KMS-11 (cell line): Measurements from ENCODE around the gene ITPKA.

Experiments
- H2AFZ ChIP-seq: fragments of 200-600 bp; sonication (generic); 2 replicates; pipeline ENCODE4 v1.6.1; 2016; ENCODE audit warnings: antibody characterized with exemption, mixed run types, low read depth
- H3K27ac ChIP-seq: fragments of 200-600 bp; sonication (generic); 2 replicates; pipeline ENCODE4 v1.6.1; 2016; ENCODE audit warnings: mild to moderate bottlenecking, mixed run types
- H3K27me3 ChIP-seq: fragments of 200-600 bp; sonication (generic); 2 replicates; pipeline ENCODE4 v1.6.1; 2017; ENCODE audit warnings: mild to moderate bottlenecking, low read depth, mixed run types, moderate library complexity; ENCODE audit not compliant: insufficient read depth
- H3K36me3 ChIP-seq: fragments of 200-600 bp; sonication (generic); 2 replicates; pipeline ENCODE4 v1.6.1; 2017; ENCODE audit warnings: mild to moderate bottlenecking, mixed run types; ENCODE audit not compliant: insufficient read depth
- H3K4me1 ChIP-seq: fragments of 200-600 bp; sonication (generic); 2 replicates; pipeline ENCODE4 v1.6.1; 2016; ENCODE audit warnings: mild to moderate bottlenecking, low read depth, mixed run types; ENCODE audit not compliant: poor library complexity, severe bottlenecking
- H3K4me2 ChIP-seq: fragments of 200-600 bp; sonication (generic); 2 replicates; pipeline ENCODE4 v1.7.0; 2016; ENCODE audit warnings: mild to moderate bottlenecking, mixed run types
- H3K4me3 ChIP-seq: fragments of 200-600 bp; sonication (generic); IDR thresholded peaks from 2 replicates; pipeline ENCODE4 v1.6.1; 2017; ENCODE audit warnings: low read depth, low read length, mixed read lengths; ENCODE audit not compliant: insufficient read depth
- H3K79me2 ChIP-seq: fragments of 200-600 bp; sonication (generic); 2 replicates; pipeline ENCODE4 v1.6.1; 2016; ENCODE audit warnings: low read depth, mixed run types; ENCODE audit not compliant: insufficient read depth
- H3K9ac ChIP-seq: fragments of 200-600 bp; sonication (generic); 2 replicates; pipeline ENCODE4 v1.6.1; 2016; ENCODE audit warnings: mild to moderate bottlenecking, mixed run types
- H4K20me1 ChIP-seq: fragments of 200-600 bp; sonication (generic); 2 replicates; pipeline ENCODE4 v1.6.1; 2016; ENCODE audit warnings: mild to moderate bottlenecking, mixed run types; ENCODE audit not compliant: insufficient read depth
- TF ChIP-seq, protein P1 (sequence below): fragments of 200-600 bp; sonication (generic); conservative IDR thresholded peaks from 2 replicates; pipeline ENCODE4 v1.6.1; 2017; ENCODE audit warnings: low read depth, mild to moderate bottlenecking, antibody characterized with exemption, low read length, moderate library complexity, mixed read lengths

Gene ITPKA

DNA sequence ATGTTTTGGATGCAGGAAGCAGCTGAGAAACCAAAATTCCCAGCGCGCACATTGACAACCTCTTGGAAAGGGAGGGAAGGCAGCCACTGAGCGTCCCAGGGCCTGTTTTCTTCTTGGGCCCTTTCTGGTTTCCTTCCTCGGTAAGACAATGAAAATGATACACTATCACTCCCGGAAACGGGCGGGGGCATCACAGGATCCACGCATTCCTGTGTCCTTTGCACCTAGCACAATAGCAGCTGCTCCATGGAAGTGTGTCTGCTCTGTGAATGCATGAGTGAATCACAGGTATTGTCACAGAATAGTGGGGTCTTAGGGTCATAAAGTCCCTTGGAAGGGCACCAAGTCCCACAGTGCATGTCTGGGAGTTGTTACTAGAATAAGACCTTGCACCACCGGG lies 6.3 kb upstream of the ITPKA start:
- Histone ChIP-seq H3K4me3 (no peak overlapping the region), H3K4me2 (no peak overlapping the region), H4K20me1 (no peaks in the 10 kb centered on the region), H3K27me3 (no peaks in the 10 kb centered on the region), H3K4me1 (peaks cover 32% of the 10 kb centered on the region), H3K27ac (no peak overlapping the region), H2AFZ (no peak overlapping the region), H3K36me3 (no peaks in the 10 kb centered on the region), H3K79me2 (no peaks in the 10 kb centered on the region), H3K9ac (no peak overlapping the region)
- TF ChIP-seq, protein P1, sequence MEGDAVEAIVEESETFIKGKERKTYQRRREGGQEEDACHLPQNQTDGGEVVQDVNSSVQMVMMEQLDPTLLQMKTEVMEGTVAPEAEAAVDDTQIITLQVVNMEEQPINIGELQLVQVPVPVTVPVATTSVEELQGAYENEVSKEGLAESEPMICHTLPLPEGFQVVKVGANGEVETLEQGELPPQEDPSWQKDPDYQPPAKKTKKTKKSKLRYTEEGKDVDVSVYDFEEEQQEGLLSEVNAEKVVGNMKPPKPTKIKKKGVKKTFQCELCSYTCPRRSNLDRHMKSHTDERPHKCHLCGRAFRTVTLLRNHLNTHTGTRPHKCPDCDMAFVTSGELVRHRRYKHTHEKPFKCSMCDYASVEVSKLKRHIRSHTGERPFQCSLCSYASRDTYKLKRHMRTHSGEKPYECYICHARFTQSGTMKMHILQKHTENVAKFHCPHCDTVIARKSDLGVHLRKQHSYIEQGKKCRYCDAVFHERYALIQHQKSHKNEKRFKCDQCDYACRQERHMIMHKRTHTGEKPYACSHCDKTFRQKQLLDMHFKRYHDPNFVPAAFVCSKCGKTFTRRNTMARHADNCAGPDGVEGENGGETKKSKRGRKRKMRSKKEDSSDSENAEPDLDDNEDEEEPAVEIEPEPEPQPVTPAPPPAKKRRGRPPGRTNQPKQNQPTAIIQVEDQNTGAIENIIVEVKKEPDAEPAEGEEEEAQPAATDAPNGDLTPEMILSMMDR = no peak

DNA sequence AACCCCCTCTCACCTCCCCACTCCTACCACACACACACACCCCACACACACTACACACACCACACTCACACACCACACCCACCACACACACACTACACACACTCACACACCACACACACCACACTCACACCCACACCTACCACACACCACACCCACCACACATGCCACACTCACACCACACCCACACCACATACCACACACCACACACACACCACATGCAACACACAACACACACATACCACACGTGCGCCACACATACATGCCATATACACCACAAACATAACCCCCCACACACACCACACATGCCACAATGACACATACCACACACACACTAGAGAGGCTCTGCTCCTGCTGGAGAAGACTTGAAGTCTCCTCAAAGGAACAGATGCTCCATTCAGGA lies 5.9 kb upstream of the ITPKA start:
- TF ChIP-seq, protein P1 = no peak
- no peak overlapping the region for H3K9ac ChIP-seq

DNA sequence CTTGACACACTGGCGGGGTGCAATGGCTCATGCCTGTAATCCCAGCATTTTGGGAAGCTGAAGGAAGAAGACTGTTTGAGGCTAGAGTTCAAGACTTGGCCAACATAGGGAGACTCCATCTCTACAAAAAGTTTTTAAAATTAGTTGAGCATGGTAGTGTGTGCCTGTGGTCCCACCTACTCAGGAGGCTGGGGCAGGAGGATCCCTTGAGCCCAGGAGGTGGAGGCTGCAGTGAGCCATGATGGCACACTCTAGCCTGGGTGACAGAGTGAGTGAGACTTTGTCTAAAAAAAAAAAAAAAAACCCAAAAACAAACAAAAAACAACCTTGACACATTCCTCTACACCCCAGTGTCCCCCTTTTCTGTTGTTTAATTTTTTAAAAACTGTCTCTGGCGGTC lies 4.0 kb upstream of the ITPKA start:
- H2AFZ ChIP-seq = no peak overlapping the region
- TF ChIP-seq, protein P1 = no peak
- no peak overlapping the region for H3K4me2 ChIP-seq
- no peaks in the 10 kb centered on the region for H4K20me1 ChIP-seq
- H3K27ac ChIP-seq = no peak overlapping the region
- no peaks in the 10 kb centered on the region for H3K27me3 ChIP-seq
- H3K4me1 ChIP-seq = peaks cover 24% of the 10 kb centered on the region
- no peak overlapping the region for H3K9ac ChIP-seq
- H3K36me3 ChIP-seq = no peaks in the 10 kb centered on the region
- H3K79me2 ChIP-seq = no peaks in the 10 kb centered on the region
- H3K4me3 ChIP-seq = no peak overlapping the region

More for the DNA sequence above, 5.9 kb upstream of the ITPKA start:
- no peaks in the 10 kb centered on the region for H3K27me3 ChIP-seq
- H3K4me1 ChIP-seq = peaks cover 31% of the 10 kb centered on the region
- H3K36me3 ChIP-seq = no peaks in the 10 kb centered on the region
- H2AFZ ChIP-seq = no peak overlapping the region
- H3K27ac ChIP-seq = no peak overlapping the region
- H3K4me3 ChIP-seq = no peak overlapping the region
- H4K20me1 ChIP-seq = no peaks in the 10 kb centered on the region
- no peaks in the 10 kb centered on the region for H3K79me2 ChIP-seq
- H3K4me2 ChIP-seq = no peak overlapping the region

DNA sequence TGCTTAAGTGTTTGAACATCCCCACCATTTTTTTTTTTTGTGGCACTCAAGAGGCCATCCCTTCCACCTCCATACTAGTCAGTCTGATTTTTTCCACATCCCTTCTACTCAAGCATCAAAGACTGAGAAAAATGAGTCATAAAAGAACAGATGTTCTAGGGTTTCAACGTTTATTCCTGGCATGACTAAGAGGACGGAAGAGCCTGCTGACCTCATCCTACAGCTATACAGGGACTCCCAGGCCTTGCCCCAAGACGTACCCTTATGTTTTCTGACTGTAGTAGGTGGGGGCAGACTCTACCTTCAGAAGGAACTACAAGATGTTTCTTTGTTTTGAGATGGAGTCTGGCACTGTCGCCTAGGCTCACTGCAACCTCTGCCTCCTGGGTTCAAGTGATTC lies 3.3 kb upstream of the ITPKA start:
- no peak overlapping the region for H3K4me3 ChIP-seq
- H3K9ac ChIP-seq = no peak overlapping the region
- peaks cover 24% of the 10 kb centered on the region for H3K4me1 ChIP-seq
- H3K27ac ChIP-seq = no peak overlapping the region
- H3K4me2 ChIP-seq = no peak overlapping the region
- H3K79me2 ChIP-seq = no peaks in the 10 kb centered on the region
- TF ChIP-seq, protein P1 = no peak
- H3K36me3 ChIP-seq = no peaks in the 10 kb centered on the region
- H3K27me3 ChIP-seq = no peaks in the 10 kb centered on the region
- H4K20me1 ChIP-seq = no peaks in the 10 kb centered on the region
- no peak overlapping the region for H2AFZ ChIP-seq

DNA sequence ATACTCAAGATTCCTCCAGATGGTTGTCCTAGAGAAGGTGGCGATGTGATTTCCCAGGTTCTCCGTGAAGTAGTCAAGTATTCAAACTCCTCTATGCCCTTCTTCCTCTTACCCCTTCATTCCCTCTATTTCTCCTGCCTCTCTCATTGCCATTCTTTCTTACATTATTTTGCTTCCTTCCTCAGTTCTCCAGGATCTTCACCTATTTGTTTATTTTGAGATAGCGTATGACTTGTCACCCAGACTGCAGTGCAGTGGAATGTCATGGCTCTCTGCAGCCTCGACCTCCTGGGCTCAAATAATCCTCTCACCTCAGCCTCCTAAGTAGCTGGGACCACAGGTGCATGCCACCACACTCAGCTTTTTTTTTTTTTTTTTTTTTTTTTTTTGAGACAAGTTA lies 1.8 kb upstream of the ITPKA start:
- Histone ChIP-seq H3K9ac (no peak overlapping the region), H2AFZ (no peak overlapping the region), H3K4me1 (peaks cover 24% of the 10 kb centered on the region), H3K79me2 (no peaks in the 10 kb centered on the region), H3K27me3 (no peaks in the 10 kb centered on the region), H3K4me2 (no peak overlapping the region; the same call in 1 of the 2 replicates), H3K36me3 (no peaks in the 10 kb centered on the region), H3K27ac (no peak overlapping the region), H4K20me1 (no peaks in the 10 kb centered on the region), H3K4me3 (no peak overlapping the region)
- TF ChIP-seq, protein P1 = no peak
